SH-SY5Y (cell line): ENCODE results near the gene RGS9.

Experiments
- GATA2 ChIP-seq: IDR thresholded peaks from 2 replicates; pipeline ENCODE4 v1.6.1; 2011; ENCODE audit warnings: mild to moderate bottlenecking, low read depth, low read length
- GATA3 ChIP-seq: IDR thresholded peaks from 2 replicates; pipeline ENCODE4 v1.6.1; 2011; ENCODE audit warnings: low read depth, mild to moderate bottlenecking, low read length, moderate library complexity

DNA sequence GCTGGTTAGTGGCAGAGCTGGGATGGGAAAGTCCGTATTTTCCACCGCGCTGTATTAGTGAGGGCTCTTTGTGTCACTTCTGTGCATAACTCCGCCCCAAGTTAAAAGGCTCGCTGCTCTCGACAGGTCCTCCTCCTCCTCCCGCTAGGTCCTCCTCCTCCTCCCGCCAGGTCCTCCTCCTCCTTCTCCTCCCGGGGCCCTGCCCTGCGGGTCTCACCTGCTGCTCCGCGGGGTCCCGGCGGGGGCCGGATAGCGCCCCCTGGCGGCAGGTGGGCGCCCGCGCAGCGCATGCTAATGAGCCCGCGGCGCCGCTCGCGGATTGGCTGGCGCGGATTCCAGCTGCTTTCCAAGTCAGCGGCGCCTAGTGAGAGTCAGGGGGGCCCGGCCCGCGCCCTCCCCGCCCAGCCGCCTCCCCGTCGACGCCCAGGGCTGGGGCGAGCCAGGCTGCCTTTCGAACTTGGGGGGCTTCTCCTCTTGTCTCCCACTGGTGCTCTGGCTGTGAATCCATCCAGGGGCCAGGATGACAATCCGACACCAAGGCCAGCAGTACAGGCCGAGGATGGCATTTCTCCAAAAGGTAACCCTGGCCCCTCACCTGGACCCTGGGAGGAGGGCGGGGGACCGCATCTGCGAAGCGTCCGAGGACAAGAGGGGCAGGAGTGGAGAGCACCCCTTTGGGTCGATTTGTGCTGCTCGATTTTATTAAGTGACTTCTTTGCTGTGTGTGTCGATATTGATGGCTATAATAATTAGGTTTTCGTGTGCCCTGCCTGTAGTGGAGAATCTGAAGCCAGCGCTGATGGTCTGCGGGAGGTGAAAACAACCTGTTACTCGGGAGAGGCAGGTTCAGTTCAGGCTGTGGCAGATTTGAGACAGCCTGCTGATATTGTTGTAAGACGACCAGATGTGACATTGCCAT is at the start of gene RGS9:
- TF ChIP-seq GATA2 (no peak; the same call in 1 of the 2 replicates), GATA3 (no peak)
